ENCODE results near the gene CIB4. TPM values are rescaled to one million over a fixed set of nuclear protein-coding genes. Genes with fewer than 3 reads are reported as not detected.

CIB4 gene
- total RNA-seq, 1 donor from 2014 or later, result not detected

- peaks cover 11% of the 10 kb centered on the region for H3K27me3 Mint-ChIP-seq (ENCODE audit: low read depth)
- no peak overlapping the region for H3K4me3 Mint-ChIP-seq (ENCODE audit: low read depth)
- no peaks in the 10 kb centered on the region for H3K4me1 Mint-ChIP-seq (ENCODE audit: low read depth)
- H3K27ac Mint-ChIP-seq, result no peak overlapping the region
- intact Hi-C loops (cut with micrococcal nuclease), result no loop called here
- H3K36me3 Mint-ChIP-seq (ENCODE audit: low read depth), result no peaks in the 10 kb centered on the region
- DNase-seq (ENCODE audit: low spot score), result no peak
- no peaks in the 10 kb centered on the region for H3K9me3 Mint-ChIP-seq
These were observed 19.5 kb downstream of the CIB4 start for GRCh38 chr2:26621469-26622199.

GRCh38 chr2:26620031-26620605 is 21.0 kb downstream of the CIB4 start:
- Mint-ChIP-seq H3K27me3 (ENCODE audit: low read depth) (peaks cover 11% of the 10 kb centered on the region), H3K36me3 (ENCODE audit: low read depth) (no peaks in the 10 kb centered on the region), H3K9me3 (no peaks in the 10 kb centered on the region), H3K4me3 (ENCODE audit: low read depth) (no peak overlapping the region), H3K27ac (no peak overlapping the region), H3K4me1 (ENCODE audit: low read depth) (no peaks in the 10 kb centered on the region)
- intact Hi-C loops (cut with micrococcal nuclease), result no loop called here
- no peak for DNase-seq (ENCODE audit: low spot score)

DNA sequence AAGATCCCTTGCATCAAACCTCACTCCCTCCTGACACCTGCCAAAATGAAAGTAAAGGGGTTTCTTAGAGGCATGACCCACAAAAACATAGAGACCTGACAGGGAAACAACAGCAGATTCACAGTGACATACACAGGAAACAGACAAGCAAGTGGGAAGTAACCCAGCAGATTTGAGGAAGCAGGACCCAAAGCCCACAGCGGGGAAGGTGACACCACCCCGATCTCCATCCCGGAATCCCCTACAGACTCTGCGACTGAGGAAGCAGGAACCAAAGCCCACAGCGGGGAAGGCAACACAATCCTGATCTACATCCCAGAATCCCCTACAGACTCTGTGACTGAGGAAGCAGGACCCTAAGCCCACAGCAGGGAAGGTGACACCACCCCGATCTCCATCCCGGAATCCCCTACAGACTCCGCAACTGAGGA is 21.6 kb downstream of the CIB4 start:
- DNase-seq (ENCODE audit: low spot score), result no peak
- H3K36me3 Mint-ChIP-seq (ENCODE audit: low read depth), result no peaks in the 10 kb centered on the region
- H3K9me3 Mint-ChIP-seq, result no peaks in the 10 kb centered on the region
- no peak overlapping the region for H3K27ac Mint-ChIP-seq
- H3K27me3 Mint-ChIP-seq (ENCODE audit: low read depth), result peaks cover 13% of the 10 kb centered on the region
- H3K4me1 Mint-ChIP-seq (ENCODE audit: low read depth), result no peaks in the 10 kb centered on the region
- H3K4me3 Mint-ChIP-seq (ENCODE audit: low read depth), result no peak overlapping the region
- intact Hi-C loops (cut with micrococcal nuclease), result no loop called here

- no peak for DNase-seq (ENCODE audit: low spot score)
- no peak overlapping the region for H3K27ac Mint-ChIP-seq
- intact Hi-C loops (cut with micrococcal nuclease), result no loop called here
- no peak overlapping the region for H3K4me3 Mint-ChIP-seq (ENCODE audit: low read depth)
- H3K4me1 Mint-ChIP-seq (ENCODE audit: low read depth), result no peaks in the 10 kb centered on the region
- peaks cover 13% of the 10 kb centered on the region for H3K27me3 Mint-ChIP-seq (ENCODE audit: low read depth)
- no peaks in the 10 kb centered on the region for H3K9me3 Mint-ChIP-seq
- H3K36me3 Mint-ChIP-seq (ENCODE audit: low read depth), result no peaks in the 10 kb centered on the region
These were observed 22.1 kb downstream of the CIB4 start for GRCh38 chr2:26619096-26619495.

GRCh38 chr2:26618611-26619010 is 22.6 kb downstream of the CIB4 start:
- DNase-seq (ENCODE audit: low spot score), result no peak
- intact Hi-C loops (cut with micrococcal nuclease), result no loop called here
- Mint-ChIP-seq H3K36me3 (ENCODE audit: low read depth) (no peaks in the 10 kb centered on the region), H3K4me3 (ENCODE audit: low read depth) (no peak overlapping the region), H3K27ac (no peak overlapping the region), H3K9me3 (no peaks in the 10 kb centered on the region), H3K27me3 (ENCODE audit: low read depth) (peaks cover 13% of the 10 kb centered on the region), H3K4me1 (ENCODE audit: low read depth) (no peaks in the 10 kb centered on the region)

DNA sequence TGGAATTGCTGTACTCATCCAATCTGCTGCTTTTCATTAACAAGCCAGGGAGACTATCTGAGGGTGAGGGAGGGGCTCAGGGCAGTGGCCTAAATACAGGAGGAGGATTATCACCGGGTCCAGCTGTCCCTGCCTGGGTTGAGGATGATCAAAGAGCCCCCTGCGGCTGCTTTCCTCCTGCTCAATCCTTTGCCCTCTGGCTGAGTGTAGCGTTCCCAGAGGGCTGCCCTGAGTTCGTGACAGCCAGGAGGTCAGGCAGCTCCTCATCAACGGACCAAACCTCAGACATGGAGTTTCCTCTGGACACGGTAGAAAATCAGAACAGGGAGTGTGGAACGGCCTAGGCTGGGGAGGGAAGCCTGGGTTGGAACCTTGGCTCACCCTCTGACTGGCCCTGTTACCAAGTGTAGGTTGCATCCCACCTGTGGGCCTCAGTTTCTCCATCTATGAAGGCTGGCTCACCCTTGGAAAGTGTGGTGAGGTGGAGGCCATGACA is 23.5 kb downstream of the CIB4 start:
- intact Hi-C loops (cut with micrococcal nuclease), result no loop called here
- Mint-ChIP-seq H3K9me3 (no peaks in the 10 kb centered on the region), H3K4me3 (ENCODE audit: low read depth) (no peak overlapping the region), H3K27ac (no peak overlapping the region), H3K27me3 (ENCODE audit: low read depth) (peaks cover 13% of the 10 kb centered on the region), H3K36me3 (ENCODE audit: low read depth) (no peaks in the 10 kb centered on the region), H3K4me1 (ENCODE audit: low read depth) (no peaks in the 10 kb centered on the region)
- DNase-seq (ENCODE audit: low spot score), result no peak

- no peak for DNase-seq (ENCODE audit: low spot score)
- H3K4me1 Mint-ChIP-seq (ENCODE audit: low read depth), result no peaks in the 10 kb centered on the region
- H3K9me3 Mint-ChIP-seq, result no peaks in the 10 kb centered on the region
- H3K4me3 Mint-ChIP-seq (ENCODE audit: low read depth), result no peak overlapping the region
- no peak overlapping the region for H3K27ac Mint-ChIP-seq
- H3K36me3 Mint-ChIP-seq (ENCODE audit: low read depth), result no peaks in the 10 kb centered on the region
- H3K27me3 Mint-ChIP-seq (ENCODE audit: low read depth), result peaks cover 13% of the 10 kb centered on the region
- intact Hi-C loops (cut with micrococcal nuclease), result no loop called here
These were observed 24.2 kb downstream of the CIB4 start for GRCh38 chr2:26616706-26617587.

GRCh38 chr2:26615860-26616705 is 25.1 kb downstream of the CIB4 start:
- Mint-ChIP-seq H3K9me3 (no peaks in the 10 kb centered on the region), H3K4me3 (ENCODE audit: low read depth) (no peak overlapping the region), H3K27me3 (ENCODE audit: low read depth) (peaks cover 13% of the 10 kb centered on the region), H3K36me3 (ENCODE audit: low read depth) (no peaks in the 10 kb centered on the region), H3K4me1 (ENCODE audit: low read depth) (no peaks in the 10 kb centered on the region), H3K27ac (no peak overlapping the region)
- DNase-seq (ENCODE audit: low spot score), result no peak
- intact Hi-C loops (cut with micrococcal nuclease), result no loop called here

DNA sequence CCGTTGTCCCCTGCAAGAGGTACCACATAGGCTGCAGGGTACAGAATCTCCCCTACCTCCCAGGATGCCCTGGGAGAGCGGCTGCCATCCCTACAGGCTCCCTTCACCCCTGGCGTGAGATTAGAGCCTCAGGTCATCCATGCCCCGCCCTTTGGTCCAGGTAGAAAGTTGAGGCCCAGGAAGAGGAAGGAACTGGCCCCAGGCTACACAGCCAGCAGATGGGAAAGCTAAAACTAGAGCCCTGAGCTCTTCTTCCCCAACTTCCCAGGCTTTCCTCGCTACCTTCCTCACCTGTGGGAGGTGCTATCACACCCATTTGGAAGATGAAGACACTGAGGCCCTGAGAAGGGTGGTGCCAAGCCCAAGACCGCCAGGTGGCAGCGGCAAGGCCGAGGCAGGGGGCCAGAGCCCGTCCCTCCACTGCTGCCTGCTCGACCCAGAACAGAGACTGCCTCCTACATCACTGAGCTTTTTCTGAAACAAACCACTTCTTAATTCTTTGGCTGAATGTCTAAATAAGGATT is 25.8 kb downstream of the CIB4 start:
- Mint-ChIP-seq H3K27ac (no peak overlapping the region), H3K4me3 (ENCODE audit: low read depth) (no peak overlapping the region), H3K36me3 (ENCODE audit: low read depth) (no peaks in the 10 kb centered on the region), H3K9me3 (no peaks in the 10 kb centered on the region), H3K27me3 (ENCODE audit: low read depth) (peaks cover 10% of the 10 kb centered on the region), H3K4me1 (ENCODE audit: low read depth) (peaks cover under 1% of the 10 kb centered on the region)
- DNase-seq (ENCODE audit: low spot score), result no peak
- intact Hi-C loops (cut with micrococcal nuclease), result no loop called here

DNA sequence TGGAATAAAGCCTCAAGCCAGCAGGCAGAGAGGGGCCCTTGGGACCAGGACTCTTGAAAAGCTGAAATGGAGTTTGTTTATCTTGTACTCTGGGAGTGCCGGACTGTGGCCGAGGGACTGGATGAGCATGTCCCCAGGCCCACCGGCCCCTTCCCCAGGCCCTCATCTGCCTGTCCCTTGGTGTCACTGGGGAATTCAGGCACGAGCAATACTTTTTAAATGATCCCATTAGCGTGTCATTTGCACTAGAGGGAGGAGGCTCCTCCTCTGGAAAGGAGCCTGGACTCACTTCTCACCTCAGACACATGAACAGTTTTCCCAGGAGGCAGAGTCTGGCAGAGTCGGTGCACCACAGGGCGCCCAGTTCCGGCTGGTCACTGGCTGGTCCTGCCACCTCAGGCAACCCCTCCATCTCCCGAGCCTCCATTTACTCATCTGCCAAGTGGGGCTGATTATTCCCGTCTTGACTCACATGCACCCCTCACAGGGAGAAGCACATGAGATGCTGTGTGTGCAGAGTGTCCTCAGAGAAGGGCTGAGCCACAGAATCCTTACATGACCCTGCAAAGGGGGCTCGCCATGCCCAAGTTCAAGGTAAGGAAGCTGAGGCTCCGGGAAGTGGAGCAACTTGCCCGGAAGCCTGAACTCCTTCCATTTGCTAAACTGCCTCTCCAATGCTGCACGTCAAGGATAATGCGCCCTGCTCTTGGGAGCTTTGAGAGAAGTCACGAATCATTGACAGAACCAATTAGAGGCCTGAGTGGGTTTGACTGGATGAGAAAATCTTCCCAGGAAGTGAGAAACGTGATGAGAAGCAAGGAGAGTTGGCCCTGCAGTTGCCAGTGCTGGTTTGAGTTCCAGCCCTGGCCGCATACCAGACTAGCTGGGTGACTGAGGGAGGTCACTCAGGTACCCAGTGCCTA is 26.7 kb downstream of the CIB4 start:
- Mint-ChIP-seq H3K27me3 (ENCODE audit: low read depth) (peaks cover 13% of the 10 kb centered on the region), H3K36me3 (ENCODE audit: low read depth) (no peaks in the 10 kb centered on the region), H3K4me1 (ENCODE audit: low read depth) (peaks cover 4% of the 10 kb centered on the region), H3K27ac (no peak overlapping the region), H3K4me3 (ENCODE audit: low read depth) (no peak overlapping the region), H3K9me3 (no peaks in the 10 kb centered on the region)
- DNase-seq (ENCODE audit: low spot score), result no peak
- intact Hi-C loops (cut with micrococcal nuclease), result no loop called here

Data from activated T-helper 2 cell treated with anti-CD3 and anti-CD28 coated beads, Interferon-gamma antibody, Interleukin-2, Interleukin-4, amounts not matched to agents 10 μg/mL and 5 μg/mL and 100 μg/mL, durations not matched to agents 14 hours and 24 hours and 36 hours (primary cell).